ENCODE data around the gene PTPN4.
"Not testable (repeated sequence)": the region's sequence is repeated elsewhere in the genome, so short reads cannot be mapped to it uniquely, and the experiment has no call there.

Gene PTPN4

DNA sequence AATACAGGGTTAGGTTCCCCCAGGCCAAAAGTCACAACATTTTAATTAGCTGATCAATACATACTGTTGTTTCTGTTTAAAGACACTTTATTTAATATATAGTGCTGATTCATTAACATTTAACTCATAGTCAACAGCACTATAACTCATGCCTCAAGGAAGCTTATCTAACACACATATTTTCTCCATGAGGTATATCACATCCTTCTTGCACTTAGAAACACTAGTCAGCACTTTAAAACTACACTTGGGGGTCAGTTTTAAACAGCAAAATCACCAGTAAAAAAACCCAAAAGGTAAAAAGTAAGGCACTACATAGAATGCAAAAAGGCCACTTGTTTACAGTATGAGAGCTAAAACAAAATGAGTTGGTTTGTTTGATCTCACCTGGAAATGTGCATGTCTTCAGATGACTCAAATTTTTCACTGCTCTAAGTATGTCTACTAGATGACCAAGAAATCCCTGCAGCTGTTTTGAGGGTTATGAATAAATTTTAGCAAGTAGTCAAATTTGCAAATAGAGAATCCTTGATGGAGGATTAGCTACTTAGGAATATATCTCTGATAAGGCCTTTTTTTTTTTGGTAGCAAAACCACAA, 199.0 kb downstream of the PTPN4 start:
- peak; percentile 48 for DNase-seq

DNA sequence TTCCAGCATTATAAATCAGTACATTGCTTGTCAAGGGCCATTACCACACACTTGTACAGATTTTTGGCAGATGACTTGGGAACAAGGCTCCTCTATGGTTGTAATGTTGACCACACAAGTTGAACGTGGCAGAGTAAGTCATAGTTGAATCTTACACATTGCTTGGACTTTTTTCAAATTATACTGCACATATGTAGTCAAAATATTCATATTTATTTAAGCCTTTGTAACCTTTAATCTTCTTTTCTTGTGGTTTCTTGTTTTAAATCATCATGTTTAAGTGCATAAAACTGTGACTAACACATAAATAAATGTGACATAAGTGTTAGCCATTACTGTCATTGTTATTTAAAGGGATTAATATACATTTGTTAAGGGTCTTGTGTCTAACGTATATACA, 201.1 kb downstream of the PTPN4 start:
- DNase-seq: peak; percentile 72

DNA sequence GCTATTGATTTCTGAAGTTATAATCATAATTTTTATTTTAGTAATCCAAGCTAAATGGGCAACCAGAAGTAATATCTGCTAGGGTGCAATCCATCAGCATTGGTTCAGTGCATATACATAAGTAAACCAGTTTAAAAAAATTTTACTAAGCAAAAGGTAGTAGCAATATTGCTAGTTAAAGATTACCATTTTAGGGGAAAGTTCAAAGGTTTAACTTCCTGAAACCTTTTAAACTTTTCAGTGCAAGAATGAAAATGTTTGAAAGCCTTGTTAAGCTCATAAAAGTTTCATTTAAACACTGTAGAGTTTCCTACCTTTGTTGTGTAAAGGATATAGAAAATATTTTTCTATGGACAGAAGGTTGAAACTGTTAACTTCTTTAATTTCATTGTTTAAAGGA, 222.2 kb downstream of the PTPN4 start:
- DNase-seq: no peak

DNA sequence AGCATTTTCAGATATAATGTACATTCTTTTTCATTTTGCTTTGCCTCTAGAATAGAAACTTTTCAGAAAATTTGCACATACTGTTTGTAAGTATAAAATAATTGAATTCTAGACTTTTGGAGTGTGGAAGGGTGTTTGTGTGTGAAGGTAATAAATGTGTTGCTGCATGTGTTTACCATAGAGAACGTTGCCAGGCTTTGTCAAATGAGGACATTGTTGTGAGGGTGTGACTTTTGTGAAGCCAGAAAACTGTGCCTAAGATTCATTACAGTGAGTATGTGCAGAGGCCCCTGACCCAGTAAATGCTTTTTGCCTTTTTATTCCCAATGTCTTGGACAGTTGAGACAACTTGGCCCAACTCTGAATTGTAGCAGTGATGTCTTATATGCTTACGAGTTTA, 222.8 kb downstream of the PTPN4 start:
- DNase-seq: no peak

DNA sequence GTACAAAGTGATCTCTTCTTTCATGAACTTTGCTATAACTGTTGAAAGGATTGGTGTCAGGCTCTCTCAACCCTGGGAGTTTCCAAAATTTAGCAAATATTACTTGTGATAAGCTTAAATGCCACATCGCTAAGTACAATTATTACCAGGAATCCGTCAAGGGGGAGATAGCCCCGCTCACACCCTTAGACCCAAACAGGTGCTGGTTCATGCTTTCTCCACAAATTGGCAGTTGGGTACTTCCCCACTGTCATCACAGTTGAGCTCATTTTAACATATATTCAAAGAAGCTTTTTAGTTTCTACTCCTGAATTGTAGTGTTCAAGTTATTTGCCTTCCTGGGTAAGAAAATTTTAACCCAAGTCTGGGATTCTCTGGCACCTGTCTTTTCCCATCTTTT, 223.4 kb downstream of the PTPN4 start:
- no peak for DNase-seq

DNA sequence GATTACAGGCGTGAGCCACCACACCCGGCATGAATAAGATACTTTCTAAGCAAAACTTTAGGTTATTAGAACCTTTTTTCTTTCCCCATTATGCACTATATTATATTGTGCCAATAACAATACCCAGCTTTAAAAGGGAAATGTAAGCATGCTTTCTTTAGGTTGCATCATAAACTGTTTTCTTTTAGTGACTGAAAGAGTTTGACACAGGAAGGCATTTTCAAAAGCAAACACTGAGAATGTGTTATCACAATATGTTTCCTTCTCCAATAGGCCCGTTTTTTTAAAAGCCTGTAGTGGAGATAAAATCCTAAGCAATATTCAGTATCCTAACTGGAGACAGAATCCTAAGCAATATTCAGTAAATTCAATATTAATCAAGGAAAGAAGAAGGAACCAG, 236.4 kb downstream of the PTPN4 start:
- no peak for DNase-seq

DNA sequence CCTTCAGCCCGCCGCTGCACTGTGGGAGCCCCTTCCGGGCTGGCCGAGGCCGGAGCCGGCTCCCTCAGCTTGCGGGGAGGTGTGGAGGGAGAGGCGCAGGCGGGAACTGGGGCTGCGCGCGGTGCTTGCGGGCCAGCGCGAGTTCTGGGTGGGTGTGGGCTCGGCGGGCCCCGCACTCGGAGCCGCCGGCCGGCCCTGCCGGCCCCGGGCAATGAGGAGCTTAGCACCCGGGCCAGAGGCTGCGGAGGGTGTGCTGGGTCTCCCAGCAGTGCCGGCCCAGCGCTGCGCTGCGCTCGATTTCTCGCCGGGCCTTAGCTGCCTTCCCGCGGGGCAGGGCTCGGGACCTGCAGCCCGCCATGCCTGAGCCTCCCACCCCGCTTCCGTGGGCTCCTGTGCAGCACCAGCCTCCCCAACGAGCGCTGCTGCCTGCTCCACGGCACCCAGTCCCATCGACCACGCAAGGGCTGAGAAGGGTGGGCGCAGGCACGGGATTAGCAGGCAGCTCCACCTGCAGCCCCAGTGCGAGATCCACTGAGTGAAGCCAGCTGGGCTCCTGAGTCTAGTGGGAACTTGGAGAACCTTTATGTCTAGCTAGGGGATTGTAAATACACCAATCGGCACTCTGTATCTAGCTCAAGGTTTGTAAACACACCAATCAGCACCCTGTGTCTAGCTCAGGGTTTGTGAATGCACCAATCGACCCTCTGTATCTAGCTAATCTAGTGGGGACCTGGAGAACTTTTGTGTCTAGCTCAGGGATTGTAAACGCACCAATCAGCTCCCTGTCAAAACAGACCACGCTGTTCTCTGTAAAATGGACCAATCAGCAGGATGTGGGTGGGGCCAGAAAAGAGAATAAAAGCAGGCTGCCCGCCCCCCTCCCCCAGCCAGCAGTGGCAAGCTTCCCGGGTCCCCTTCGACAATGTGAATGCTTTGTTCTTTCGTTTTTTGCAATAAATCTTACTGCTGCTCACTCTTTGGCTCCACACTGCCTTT, 237.5 kb downstream of the PTPN4 start:
- DNase-seq: not testable (repeated sequence)

DNA sequence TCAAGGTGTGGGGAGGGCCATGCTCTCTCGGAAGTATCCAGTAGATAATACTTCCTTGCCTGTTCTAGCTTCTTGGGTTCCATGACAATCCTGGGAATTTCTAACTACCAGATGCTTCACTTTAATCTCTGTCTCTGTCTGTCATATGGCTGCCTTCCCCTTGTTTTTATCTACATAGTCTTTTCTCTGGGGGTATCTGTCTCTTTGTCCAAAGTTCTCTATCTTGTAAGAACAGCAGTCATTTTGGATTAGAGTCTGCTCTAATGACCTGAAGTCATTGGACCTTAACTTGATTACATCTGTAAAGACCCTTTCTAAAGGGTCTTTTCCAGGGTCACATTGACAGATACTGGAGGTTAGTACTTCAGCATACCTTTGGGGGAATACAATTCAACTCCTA, 241.7 kb downstream of the PTPN4 start:
- DNase-seq: no peak

DNA sequence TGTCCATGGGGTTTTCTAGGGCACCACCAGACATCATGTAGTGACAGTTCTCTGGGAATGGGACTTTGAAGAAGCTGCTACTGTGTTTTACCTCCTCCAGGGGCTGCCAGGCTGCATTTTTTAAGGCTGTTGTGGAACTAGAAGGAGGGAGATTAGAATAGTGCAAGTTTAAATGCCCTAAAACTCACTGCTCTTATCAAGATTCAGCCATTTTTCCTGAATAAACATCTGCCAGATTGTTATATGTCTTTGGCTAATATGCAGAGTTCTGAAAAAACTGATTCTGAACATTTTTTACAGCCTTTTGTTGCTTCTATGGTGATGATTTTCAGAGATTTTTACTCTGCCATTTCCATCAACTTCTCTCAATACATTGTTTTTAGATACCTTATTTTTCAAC, 244.5 kb downstream of the PTPN4 start:
- no peak for DNase-seq

DNA sequence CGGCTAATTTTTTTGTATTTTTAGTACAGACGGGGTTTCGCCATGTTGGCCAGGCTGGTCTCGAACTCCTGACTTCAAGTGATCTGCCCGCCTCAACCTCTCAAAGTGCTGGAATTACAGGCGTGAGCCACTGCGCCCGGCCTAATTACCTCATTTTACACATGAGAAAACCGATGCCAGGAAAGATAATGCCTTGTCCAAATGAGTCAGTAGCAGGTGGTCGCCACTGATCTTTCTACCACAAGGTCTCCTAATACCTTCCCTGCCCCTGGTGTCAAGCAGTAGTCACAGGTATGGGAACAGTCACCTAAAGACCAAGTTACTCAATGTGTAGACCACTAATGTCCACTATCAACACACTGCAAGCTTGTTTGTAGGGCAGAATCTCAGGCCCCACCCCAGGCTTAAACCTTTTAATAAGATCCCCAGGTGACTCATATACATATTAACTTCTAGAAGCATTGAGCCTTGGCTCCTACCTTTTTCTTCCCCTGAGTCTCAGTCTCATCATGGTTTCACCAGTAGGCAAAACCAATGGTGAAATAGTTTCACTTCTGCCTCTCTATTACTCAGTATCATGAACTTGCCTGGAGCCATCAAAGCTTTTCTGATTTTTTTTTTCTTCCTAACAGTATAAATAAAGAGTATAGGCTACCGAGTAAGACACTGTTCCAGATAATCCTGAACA, 246.3 kb downstream of the PTPN4 start:
- DNase-seq: no peak

DNA sequence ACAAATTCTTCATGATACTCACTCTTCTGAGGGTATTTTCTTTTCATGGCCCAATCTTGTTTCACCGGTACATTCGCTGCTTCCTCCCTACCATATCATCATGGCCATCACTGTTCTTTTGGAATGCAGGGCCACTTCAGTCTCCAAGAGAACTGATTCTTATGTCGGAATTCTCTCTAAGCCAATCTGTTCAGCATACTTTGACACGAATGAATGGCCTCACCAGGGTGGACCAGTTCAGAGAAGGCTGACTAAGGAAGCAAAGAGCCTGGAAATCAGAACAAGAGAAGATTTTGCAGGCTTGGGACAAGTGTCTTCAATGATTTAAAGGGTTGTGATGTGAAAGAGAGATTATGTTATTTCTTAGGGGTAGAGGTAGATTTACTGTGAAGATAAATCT, 248.1 kb downstream of the PTPN4 start:
- no peak for DNase-seq

DNA sequence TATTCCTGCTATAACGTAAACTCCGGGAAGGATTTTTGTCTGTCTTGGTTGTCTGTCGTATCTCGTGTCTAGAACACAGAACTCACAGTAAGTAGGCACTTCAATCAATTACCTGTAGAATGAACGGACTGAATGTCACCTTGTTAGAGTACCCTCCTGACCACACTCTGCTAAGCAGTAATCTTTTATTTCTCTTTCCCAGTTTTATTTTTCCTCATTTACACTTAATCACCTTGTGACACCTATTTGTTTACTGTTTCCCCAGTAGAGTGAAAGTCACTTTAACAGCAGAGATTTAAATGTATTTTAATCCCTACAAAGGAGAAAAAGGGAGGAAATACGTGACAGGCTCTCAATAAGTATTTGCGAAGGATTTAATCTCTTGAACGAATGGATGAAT, 252.6 kb downstream of the PTPN4 start:
- DNase-seq: no peak

DNA sequence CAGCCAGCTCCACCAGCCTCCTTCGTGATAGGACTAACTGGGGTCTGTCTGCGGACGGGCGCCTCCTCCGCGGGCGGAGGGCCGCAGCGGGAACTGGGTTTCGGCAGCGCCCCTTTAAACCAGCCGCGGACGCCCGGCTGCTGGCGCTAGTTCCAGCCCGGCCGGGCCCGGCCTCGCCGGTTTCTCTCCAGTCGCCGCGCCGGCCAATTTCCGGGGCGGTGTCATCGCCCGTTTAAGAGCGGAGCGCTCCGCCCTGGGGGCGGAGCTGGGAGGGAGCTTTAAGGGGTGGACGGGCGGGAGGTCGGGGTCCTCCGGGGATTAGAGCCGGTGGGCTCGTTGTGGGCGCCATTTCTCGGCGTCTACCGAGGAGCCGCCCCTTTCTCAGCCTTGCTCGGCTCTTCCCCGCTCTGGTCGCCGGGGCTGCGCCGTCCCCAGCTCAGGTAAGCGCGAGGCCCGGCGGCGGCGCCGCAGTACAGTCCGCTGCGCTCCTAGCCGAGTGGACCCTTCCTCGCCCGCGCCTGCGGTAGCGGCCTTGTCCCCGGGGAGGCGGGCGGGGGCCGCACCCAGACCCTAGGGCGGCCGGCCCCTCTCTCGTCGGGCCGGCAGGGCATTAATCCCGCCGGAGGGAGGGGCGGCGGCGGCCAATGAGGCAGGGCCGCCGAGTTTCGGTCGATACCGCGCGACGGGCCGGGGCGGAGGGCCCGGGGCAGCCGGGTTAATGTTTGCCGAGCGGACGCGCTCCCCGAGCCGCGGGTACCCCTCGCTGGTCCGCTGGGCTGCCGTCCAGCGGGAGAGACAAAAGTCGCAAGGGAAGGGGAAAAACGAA, 253.3 kb downstream of the PTPN4 start, which contains the start of gene EPB41L5:
Gene EPB41L5 (plus strand): TSS at position 307 of the 826 bp plus-strand sequence. CDS start 6,008 bp downstream, outside the sequence.
- peak; percentile 92 for DNase-seq

DNA sequence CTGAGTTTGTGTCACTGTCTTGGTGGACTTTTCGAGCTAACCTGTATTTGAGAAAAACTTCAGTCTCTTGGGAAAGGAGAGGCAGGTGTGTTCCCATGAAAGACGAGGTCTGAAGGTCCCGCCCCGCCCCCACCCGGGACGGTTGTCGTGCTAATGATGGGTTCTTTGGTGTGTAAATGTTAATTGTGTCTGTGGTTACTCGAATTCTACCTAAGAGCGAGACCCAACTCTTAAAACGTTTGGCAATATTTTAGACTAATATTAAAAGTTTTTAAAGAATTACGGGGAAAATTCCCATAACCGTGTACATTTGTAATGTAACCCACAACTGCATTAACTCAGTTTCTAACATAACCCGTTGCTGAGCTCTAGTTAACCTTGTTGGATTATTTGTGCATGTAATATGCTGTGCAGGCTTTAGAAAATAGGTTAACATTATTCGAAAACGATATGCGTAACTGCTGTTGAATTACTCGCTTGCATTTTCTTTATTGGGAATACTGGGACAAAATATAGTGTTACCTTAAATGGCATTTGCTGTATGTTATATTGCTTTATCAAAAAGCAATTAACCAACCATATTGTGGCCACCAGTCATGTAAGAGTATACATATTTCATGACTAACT, 254.0 kb downstream of the PTPN4 start:
- DNase-seq: no peak

DNA sequence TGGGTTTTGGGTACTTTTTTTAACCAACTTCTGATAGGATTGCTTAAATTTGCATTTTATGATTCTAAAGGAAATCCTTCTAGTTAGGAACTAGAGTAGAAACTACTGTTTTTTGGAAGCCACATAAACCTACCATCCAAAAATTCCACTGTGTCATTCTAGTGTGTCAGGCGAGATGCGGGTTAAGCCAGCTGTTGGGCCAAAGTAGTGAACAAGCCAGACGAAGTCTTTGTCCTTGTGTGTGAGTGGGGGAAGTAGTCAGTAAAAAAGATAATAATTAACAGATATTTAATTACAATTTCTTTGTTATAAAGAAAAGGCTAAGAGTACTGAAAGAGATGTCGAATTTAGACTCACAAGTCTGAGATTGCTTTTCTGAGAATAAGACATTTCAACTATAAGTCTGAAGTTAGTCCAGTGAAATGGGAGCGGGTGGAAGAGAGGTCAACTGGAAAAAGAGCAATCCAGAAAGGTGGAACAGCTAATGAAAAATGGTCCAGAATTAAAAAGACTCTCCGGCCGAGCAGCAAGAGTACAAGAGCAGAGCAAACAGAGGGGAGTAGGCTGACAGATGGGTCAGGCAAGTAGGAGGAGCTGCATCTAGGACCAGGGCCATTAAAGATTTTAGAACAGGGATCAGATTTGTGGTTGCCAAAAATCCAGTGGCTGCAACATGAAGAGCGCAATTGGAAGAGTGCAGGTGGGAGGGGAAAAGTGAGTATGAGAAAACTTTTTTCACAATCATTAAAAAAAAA, 254.7 kb downstream of the PTPN4 start:
- no peak for DNase-seq

DNA sequence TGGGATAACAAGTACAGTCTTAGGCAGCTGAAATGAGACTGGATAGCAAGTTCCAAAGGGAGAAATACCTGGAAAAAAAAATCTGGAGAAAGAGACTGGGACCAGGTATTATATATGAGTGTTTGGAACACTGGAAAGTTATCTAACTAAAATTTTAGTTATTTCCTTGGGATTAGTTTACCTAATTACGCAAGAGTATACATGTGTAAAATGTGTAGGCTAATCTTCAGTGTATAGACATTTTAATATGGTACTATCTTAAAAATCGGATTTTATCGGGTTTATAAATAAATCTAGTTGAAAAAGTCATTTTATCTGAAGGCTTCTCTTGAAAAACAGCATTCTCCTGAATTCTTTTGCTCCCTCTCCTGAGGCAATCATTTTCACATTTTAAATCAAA, 257.1 kb downstream of the PTPN4 start:
- DNase-seq: no peak

DNA sequence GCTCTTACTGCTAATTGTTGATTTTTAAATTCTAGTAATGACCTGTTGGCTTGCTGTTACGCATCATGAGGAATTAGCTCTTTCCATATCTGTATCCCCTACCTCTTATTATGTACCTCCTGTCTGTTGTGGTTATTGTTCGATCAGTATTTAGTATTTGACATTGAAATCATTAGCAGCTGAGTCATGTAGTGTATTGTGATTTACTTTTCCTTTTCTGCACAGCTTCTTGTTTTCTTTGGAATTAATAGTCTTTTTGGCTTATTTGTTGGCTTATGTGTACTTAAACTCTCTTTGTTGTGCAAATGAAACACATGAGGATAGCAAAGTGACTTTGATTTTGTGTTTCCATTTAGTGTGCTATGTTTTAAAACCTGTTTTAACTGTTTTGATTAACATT, 257.5 kb downstream of the PTPN4 start:
- DNase-seq: no peak

DNA sequence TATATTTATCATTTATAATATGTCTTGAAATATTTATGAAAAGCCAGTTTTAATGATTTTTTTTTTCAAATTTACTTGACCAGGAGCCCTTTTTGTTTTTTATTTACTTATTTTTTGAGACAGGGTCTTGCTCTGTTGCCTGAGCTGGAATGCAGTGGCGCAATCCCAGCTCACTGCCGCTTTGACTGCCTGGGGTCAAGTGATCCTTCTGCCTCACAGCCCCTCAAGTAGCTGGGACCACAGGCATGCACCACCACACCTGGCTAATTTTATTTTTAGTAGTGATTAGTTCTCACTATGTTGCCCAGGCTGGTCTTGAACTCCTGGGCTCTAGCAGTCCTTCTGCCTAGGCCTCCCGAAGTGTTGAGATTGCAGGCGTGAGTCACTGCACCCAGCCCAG, 258.8 kb downstream of the PTPN4 start:
- no peak for DNase-seq

DNA sequence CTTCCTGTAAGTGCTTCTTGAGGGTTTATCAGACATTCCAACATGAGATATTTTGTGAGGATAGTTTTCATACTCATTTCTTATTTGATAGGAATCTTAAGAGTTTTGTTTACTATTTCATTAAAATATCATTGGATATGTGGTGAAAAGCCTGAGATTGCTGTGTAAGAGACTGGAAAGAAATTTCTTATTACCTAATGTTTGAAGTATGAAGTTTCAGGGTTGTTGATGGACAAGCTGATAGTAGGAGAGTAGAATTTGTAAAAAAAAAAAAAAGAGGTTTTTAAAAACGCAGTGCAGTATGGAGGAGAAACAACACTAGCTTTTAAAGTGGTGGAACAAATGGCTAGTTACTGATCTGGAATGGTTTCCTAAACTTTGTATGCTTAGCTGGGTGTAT, 260.8 kb downstream of the PTPN4 start:
- DNase-seq: no peak

DNA sequence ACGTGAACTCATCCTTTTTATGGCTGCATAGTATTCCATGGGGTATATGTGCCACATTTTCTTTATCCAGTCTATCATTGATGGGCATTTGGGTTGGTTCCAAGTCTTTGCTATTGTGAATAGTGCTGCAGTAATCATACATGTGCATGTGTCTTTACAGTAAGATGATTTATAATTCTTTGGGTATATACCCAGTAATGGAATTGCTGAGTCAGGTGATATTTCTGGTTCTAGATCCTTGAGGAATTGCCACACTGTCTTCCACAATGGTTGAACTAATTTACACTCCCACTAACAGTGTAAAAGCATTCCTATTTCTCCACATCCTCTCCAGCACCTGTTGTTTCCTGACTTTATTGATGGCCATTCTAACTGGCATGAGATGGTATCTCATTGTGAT, 262.8 kb downstream of the PTPN4 start:
- not testable (repeated sequence) for DNase-seq

DNA sequence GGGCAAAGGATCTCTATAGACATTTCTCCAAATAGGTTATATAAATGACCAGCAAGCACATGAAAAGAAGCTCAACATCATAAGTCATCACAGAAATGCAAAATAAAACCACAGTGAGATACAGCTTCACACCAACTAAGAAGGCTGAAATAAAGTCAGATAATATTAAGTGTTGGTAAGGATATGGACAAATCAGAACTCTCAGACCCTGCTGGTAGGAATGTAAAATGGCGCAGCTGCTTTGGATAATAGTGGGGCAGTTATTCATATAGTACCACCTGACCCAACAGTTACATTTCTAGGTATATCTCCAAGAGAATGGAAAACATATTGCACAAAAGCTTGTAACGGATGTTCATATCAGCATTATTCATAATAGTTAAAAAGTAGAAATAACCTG, 267.2 kb downstream of the PTPN4 start:
- no peak for DNase-seq

DNA sequence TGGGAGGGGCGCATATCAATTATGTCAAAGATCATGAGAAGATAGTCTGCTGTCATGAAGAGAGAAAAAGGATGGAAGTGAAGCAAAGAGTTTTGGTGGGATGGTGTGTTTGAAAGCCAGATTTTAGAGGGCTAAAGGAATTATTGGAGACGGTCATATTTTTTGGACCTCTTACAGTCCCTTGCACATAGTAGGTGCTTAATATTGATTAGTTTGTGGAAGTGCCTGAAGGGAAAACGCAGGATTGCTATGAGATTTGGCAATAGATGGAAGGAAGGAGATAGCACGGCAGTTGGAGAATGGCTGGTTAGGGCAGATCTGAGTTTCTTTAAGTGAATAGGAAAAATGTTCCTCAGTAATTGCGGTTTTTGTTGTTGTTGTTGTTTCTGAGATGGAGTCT, 269.1 kb downstream of the PTPN4 start:
- no peak for DNase-seq
